Psoas muscle (tissue), 8 donors: ENCODE data around the gene SLC2A4. TPM values are rescaled to one million over a fixed set of nuclear protein-coding genes. Genes with fewer than 3 reads are reported as not detected.
A peak's percentile ranks its signal among the peaks of the same experiment; 100 is the strongest.
"Not testable (repeated sequence)": the region's sequence is repeated elsewhere in the genome, so short reads cannot be mapped to it uniquely, and the experiment has no call there.

Experiments
- ATAC-seq, 4 donors: fragments of 200-7000 bp; cut with Tn5 transposase; one replicate each; pipeline ENCODE4 v1.9.1; 2020; ENCODE audit warnings: moderate library complexity in 3 of 4, mild to moderate bottlenecking in 2 of 4
- DNase-seq, 2 donors: peaks; one replicate each; pipeline ENCODE4 v3.0.0-alpha.2; 2020
- H3K27ac ChIP-seq: fragments of 200-600 bp; one replicate; pipeline ENCODE4 v1.8.0; 2022
- H3K27me3 ChIP-seq, 3 donors: fragments of 200-600 bp in 1 of 3; one replicate each; pipeline versions ENCODE4 v1.6.1 to v1.8.0; 2013 to 2022; ENCODE audit warnings: low read length in 2 of 3, mild to moderate bottlenecking in 2 of 3, moderate library complexity in 1 of 3; ENCODE audit not compliant: insufficient read depth in 3 of 3
- H3K36me3 ChIP-seq, 2 donors: fragments of 200-600 bp in 1 of 2; one replicate each; pipeline versions ENCODE4 v1.6.1 to v1.8.0; 2013 to 2022; ENCODE audit warnings: low read depth in 1 of 2, mild to moderate bottlenecking in 1 of 2, moderate library complexity in 1 of 2; ENCODE audit not compliant: insufficient read depth in 1 of 2
- H3K4me1 ChIP-seq: fragments of 200-600 bp; one replicate; pipeline ENCODE4 v1.8.0; 2022
- H3K4me3 ChIP-seq: fragments of 200-600 bp; one replicate; pipeline ENCODE4 v1.8.0; 2022; ENCODE audit warnings: mild to moderate bottlenecking
- H3K9me3 ChIP-seq: fragments of 200-600 bp; one replicate; pipeline ENCODE4 v1.8.0; 2022
- WGBS, 3 donors: extraction: QIAGEN DNeasy Blood & Tissue Kit; methylation state at CpG; one replicate each; pipeline versions ENCODE4 v1.1.6 to v1.1.7; 2013; 5-methylcytosine and 5-hydroxymethylcytosine counted together
- intact Hi-C, 2 donors: fragments of 100-400 bp; cut with DNase I; formaldehyde crosslinking; loops; one replicate each; pipeline versions ENCODE4 v1.11.0 to v1.14.2; 2022
- polyA plus RNA-seq, 3 donors: library from polyadenylated mRNA; stranded (reverse); fragments of 200-250 nt; gene quantifications; one replicate each; pipeline ENCODE4 v1.2.3, GENCODE V29; 2013
- total RNA-seq, 4 donors: library from RNA; stranded (reverse); fragmentation: NEBNext Ultra II Directional in 2 of 4; extraction: Animal tissue kit (Norgen Biotek cat#: 25700) in 2 of 4; gene quantifications; one replicate each; pipeline versions ENCODE4 v1.2.1 to v1.2.4, GENCODE V29; 2021 to 2023
- TF ChIP-seq, protein P1 (sequence below): fragments of 200-600 bp; IDR thresholded peaks from one replicate; pipeline ENCODE4 v1.8.0; 2022; ENCODE audit warnings: antibody characterized with exemption
- donor health status: healthy with polysubstance abuse.
- donor health status: DM: no; HTN: no; CAD: no; lungs with moderate emphysema.
- donor health status: Bipolar disorder and iron deficiency.
- donor health status: healthy.
- donor health status: DM: yes; HTN: yes; CAD: no.
- donor health status: DM: no; HTN: no; CAD: no.
- donor health status: DM: no; HTN: no; CAD: no.
- donor health status: DM: yes; HTN: yes; CAD: no.

SLC2A4 gene
- total and polyA plus RNA-seq, 7 donors, result 19.4 to 257 (median 127) TPM

- Histone ChIP-seq H3K4me1 (peaks cover 12% of the 10 kb centered on the region), H3K27ac (peak overlapping the region; percentile 92), H3K4me3 (peak overlapping the region; percentile 95), H3K36me3 (peaks cover 0 to 26% of the 10 kb centered on the region in 2 donors), H3K27me3 (no peaks in the 10 kb centered on the region), H3K9me3 (no peaks in the 10 kb centered on the region)
- ATAC-seq (peak; percentile 86 to 93 (median 91)), DNase-seq (peak; percentile 99)
- TF ChIP-seq, protein P1, sequence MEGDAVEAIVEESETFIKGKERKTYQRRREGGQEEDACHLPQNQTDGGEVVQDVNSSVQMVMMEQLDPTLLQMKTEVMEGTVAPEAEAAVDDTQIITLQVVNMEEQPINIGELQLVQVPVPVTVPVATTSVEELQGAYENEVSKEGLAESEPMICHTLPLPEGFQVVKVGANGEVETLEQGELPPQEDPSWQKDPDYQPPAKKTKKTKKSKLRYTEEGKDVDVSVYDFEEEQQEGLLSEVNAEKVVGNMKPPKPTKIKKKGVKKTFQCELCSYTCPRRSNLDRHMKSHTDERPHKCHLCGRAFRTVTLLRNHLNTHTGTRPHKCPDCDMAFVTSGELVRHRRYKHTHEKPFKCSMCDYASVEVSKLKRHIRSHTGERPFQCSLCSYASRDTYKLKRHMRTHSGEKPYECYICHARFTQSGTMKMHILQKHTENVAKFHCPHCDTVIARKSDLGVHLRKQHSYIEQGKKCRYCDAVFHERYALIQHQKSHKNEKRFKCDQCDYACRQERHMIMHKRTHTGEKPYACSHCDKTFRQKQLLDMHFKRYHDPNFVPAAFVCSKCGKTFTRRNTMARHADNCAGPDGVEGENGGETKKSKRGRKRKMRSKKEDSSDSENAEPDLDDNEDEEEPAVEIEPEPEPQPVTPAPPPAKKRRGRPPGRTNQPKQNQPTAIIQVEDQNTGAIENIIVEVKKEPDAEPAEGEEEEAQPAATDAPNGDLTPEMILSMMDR, result no peak
- WGBS, 3 donors, result 0% methylated on average over 40 to 43 of the region's 43 CpGs
- intact Hi-C loops, result no loop called here
Observed at GRCh38 chr17:7329374-7329996, 48.0 kb downstream of the SLC2A4 start.

DNA sequence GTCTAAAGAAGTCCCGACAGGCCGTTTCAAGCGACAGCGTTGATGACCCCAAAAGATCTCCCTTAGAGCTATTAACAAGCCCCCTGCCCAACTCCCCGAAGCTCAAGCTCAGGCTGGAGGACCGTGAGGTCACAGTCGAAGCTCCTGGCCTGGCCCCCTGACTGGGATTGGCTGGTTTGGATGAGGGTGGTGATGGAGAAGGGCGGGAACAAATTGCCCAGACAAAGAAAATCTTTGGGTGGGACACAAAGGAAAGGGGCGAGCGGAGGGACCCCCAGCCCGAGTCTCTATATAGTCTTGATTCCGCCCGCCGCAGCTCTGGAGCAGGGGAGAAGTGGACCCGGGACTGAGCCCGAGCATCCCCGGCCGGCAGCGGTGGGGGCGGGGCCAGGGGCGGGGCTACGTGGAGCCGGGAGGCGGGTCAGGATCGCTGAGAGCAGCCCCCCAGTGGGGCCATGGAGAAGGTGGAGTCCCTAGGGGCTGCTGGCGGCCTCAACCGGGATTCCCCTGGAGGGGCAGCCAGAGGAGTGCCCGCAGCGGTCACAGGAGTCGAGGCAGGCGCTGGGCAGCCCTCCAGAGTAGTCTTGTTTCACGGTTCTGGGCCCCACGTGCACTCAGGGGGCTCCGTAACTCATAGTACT, 48.6 kb downstream of the SLC2A4 start:
- peak; percentile 58 to 71 (median 60) for ATAC-seq
- Histone ChIP-seq H3K27me3 (peaks cover 0 to 2% (median 0%) of the 10 kb centered on the region in 3 donors), H3K36me3 (peaks cover 0 to 20% of the 10 kb centered on the region in 2 donors), H3K27ac (peak overlapping the region; percentile 92), H3K4me3 (peak overlapping the region; percentile 95), H3K9me3 (no peaks in the 10 kb centered on the region), H3K4me1 (peaks cover 12% of the 10 kb centered on the region)
- peak; percentile 80 to 88 for DNase-seq
- intact Hi-C loops, result no loop called here
- 0 to 1% (median 1%) methylated on average over 33 to 34 of the region's 34 CpGs for whole genome bisulfite sequencing, 3 donors
- TF ChIP-seq, protein P1, result no peak

- Histone ChIP-seq H3K36me3 (peaks cover 0 to 14% of the 10 kb centered on the region in 2 donors), H3K4me1 (peaks cover 12% of the 10 kb centered on the region), H3K27me3 (peaks cover 0 to 4% (median 0%) of the 10 kb centered on the region in 3 donors), H3K4me3 (peak overlapping the region; percentile 95), H3K9me3 (no peaks in the 10 kb centered on the region), H3K27ac (peak overlapping the region; percentile 92)
- intact Hi-C loops, result no loop called here
- 57 to 66% (median 63%) methylated on average over 13 of the region's 13 CpGs for WGBS, 3 donors
- TF ChIP-seq, protein P1, result no peak
- ATAC-seq (no peak), DNase-seq (no peak)
Observed at GRCh38 chr17:7330638-7331015, 49.1 kb downstream of the SLC2A4 start.

GRCh38 chr17:7332111-7332510, 50.6 kb downstream of the SLC2A4 start:
- H3K4me3 ChIP-seq, result no peak overlapping the region
- no peak overlapping the region for H3K27ac ChIP-seq
- H3K27me3 ChIP-seq, result peaks cover 0 to 11% (median 4%) of the 10 kb centered on the region in 3 donors
- H3K9me3 ChIP-seq, result no peaks in the 10 kb centered on the region
- no peak for ATAC-seq
- intact Hi-C loops, result no loop called here
- TF ChIP-seq, protein P1, result no peak
- H3K4me1 ChIP-seq, result peaks cover 12% of the 10 kb centered on the region
- DNase-seq, result no peak
- WGBS, 3 donors, result 51 to 65% (median 63%) methylated on average over 7 of the region's 7 CpGs
- H3K36me3 ChIP-seq, result no peaks in the 10 kb centered on the region

DNA sequence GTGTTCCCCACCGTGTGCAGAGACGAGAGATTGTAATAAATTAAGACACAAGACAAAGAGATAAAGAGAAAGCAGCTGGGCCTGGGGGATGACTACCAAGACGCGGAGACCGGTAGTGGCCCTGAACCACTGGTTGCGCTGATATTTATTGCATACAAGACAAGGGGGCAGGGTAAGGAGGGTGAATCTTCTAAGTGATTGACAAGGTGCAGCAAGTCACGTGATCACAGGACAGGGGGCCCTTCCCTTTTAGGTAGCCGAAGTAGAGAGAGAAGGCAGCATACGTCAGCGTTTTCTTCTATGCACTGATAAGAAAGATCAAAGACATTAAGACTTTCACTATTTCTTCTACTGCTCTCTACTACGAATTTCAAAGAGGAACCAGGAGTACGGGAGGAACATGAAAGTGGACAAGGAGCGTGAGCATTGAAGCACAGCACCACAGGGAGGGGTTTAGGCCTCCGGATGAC, 51.1 kb downstream of the SLC2A4 start:
- H3K27ac ChIP-seq, H3K36me3 ChIP-seq, H3K9me3 ChIP-seq, H3K4me1 ChIP-seq, intact Hi-C loops, ATAC-seq, H3K4me3 ChIP-seq, DNase-seq: not testable (repeated sequence)
- 53 to 57% (median 54%) methylated on average over 14 of the region's 14 CpGs for WGBS, 3 donors
- peaks cover 0 to 11% (median 4%) of the 10 kb centered on the region in 3 donors for H3K27me3 ChIP-seq
